SK-N-SH treated with all-trans-retinoic acid at 6 μM for 48 hours (cell line): ENCODE results near the gene VPS13D.
A peak's percentile ranks its signal among the peaks of the same experiment; 100 is the strongest.

Experiments used
- ATAC-seq: fragments of 200-7000 bp; cut with Tn5 transposase; 3 replicates; pipeline ENCODE4 v1.9.1; 2020; ENCODE audit warnings: mild to moderate bottlenecking, moderate library complexity
- ARNTL ChIP-seq: fragments of 450-650 bp; formaldehyde crosslinking; IDR thresholded peaks from 2 replicates; pipeline ENCODE4 v1.5.0; 2020; ENCODE audit warnings: low read depth, mild to moderate bottlenecking, moderate library complexity, borderline replicate concordance
- BACH2 ChIP-seq: fragments of 250-450 bp; sonication (Bioruptor Pico); IDR thresholded peaks from 2 replicates; pipeline ENCODE4 v1.9.0; 2021; ENCODE audit warnings: mild to moderate bottlenecking, borderline replicate concordance
- CSDC2 ChIP-seq: fragments of 250-450 bp; sonication (Bioruptor Pico); IDR thresholded peaks from 2 replicates; pipeline ENCODE4 v1.5.0; 2020; ENCODE audit warnings: mild to moderate bottlenecking, moderate library complexity
- ESRRG ChIP-seq: fragments of 250-450 bp; sonication (Bioruptor Pico); IDR thresholded peaks from 2 replicates; pipeline ENCODE4 v1.6.1; 2021; ENCODE audit warnings: mild to moderate bottlenecking
- GLIS3 ChIP-seq: fragments of 250-450 bp; sonication (Bioruptor Pico); IDR thresholded peaks from 2 replicates; pipeline ENCODE4 v1.5.0; 2020; ENCODE audit warnings: mild to moderate bottlenecking, moderate library complexity
- ISL1 ChIP-seq: fragments of 250-450 bp; sonication (Bioruptor Pico); IDR thresholded peaks from 2 replicates; pipeline ENCODE4 v2.1.2; 2022; ENCODE audit warnings: mild to moderate bottlenecking, moderate library complexity
- OSR1 ChIP-seq: fragments of 250-450 bp; sonication (Bioruptor Pico); IDR thresholded peaks from 2 replicates; pipeline ENCODE4 v1.8.0; 2022; ENCODE audit warnings: moderate library complexity, mild to moderate bottlenecking, inconsistent platforms
- PPARA ChIP-seq: fragments of 250-450 bp; sonication (Bioruptor Pico); IDR thresholded peaks from 2 replicates; pipeline ENCODE4 v1.5.0; 2020; ENCODE audit warnings: mild to moderate bottlenecking, borderline replicate concordance
- RARB ChIP-seq: fragments of 250-450 bp; sonication (Bioruptor Pico); IDR thresholded peaks from 2 replicates; pipeline ENCODE4 v1.8.0; 2021; ENCODE audit warnings: mild to moderate bottlenecking, moderate library complexity
- SNAI2 ChIP-seq: fragments of 250-450 bp; sonication (Bioruptor Pico); IDR thresholded peaks from 2 replicates; pipeline ENCODE4 v1.5.0; 2020; ENCODE audit warnings: mild to moderate bottlenecking, moderate library complexity
- TCF4 ChIP-seq: fragments of 250-450 bp; sonication (Bioruptor Pico); IDR thresholded peaks from 2 replicates; pipeline ENCODE4 v1.8.0; 2021; ENCODE audit warnings: mild to moderate bottlenecking, moderate library complexity, borderline replicate concordance
- TOX ChIP-seq: fragments of 250-450 bp; sonication (Bioruptor Pico); IDR thresholded peaks from 2 replicates; pipeline ENCODE4 v1.8.0; 2021; ENCODE audit warnings: mild to moderate bottlenecking, moderate library complexity, borderline replicate concordance
- ZC3H10 ChIP-seq: fragments of 250-450 bp; sonication (Bioruptor Pico); IDR thresholded peaks from 2 replicates; pipeline ENCODE4 v1.5.1; 2021; ENCODE audit warnings: mild to moderate bottlenecking, moderate library complexity
- ZFP3 ChIP-seq: fragments of 250-450 bp; sonication (Bioruptor Pico); IDR thresholded peaks from 2 replicates; pipeline ENCODE4 v1.5.0; 2020; ENCODE audit warnings: mild to moderate bottlenecking, moderate library complexity
- ZFP30 ChIP-seq: fragments of 450-650 bp; formaldehyde crosslinking; IDR thresholded peaks from 2 replicates; pipeline ENCODE4 v1.5.0; 2022; ENCODE audit warnings: mild to moderate bottlenecking, moderate library complexity
- ZNF565 ChIP-seq: fragments of 450-650 bp; formaldehyde crosslinking; conservative IDR thresholded peaks from 2 replicates; pipeline ENCODE4 v1.5.0; 2020; ENCODE audit warnings: low read depth, mild to moderate bottlenecking, moderate library complexity
- ZNF70 ChIP-seq: fragments of 450-650 bp; formaldehyde crosslinking; IDR thresholded peaks from 2 replicates; pipeline ENCODE4 v1.5.0; 2020; ENCODE audit warnings: mild to moderate bottlenecking, moderate library complexity
- ZNF8 ChIP-seq: fragments of 450-650 bp; formaldehyde crosslinking; IDR thresholded peaks from 2 replicates; pipeline ENCODE4 v1.5.0; 2020; ENCODE audit warnings: mild to moderate bottlenecking, moderate library complexity
- TF ChIP-seq, protein P1 (sequence below): fragments of 250-450 bp; sonication (Bioruptor Pico); IDR thresholded peaks from 2 replicates; pipeline ENCODE4 v1.5.1; 2020; ENCODE audit warnings: low read depth, mild to moderate bottlenecking, moderate library complexity
- TF ChIP-seq, protein P2 (sequence below): fragments of 250-450 bp; sonication (Bioruptor Pico); IDR thresholded peaks from 2 replicates; pipeline ENCODE4 v1.8.0; 2021; ENCODE audit warnings: low read depth, mild to moderate bottlenecking, moderate library complexity, borderline replicate concordance
- TF ChIP-seq, protein P3 (sequence below): fragments of 250-450 bp; sonication (Bioruptor Pico); IDR thresholded peaks from 2 replicates; pipeline ENCODE4 v1.5.1; 2021; ENCODE audit warnings: mild to moderate bottlenecking, moderate library complexity
- TF ChIP-seq, protein P4 (sequence below): fragments of 250-450 bp; sonication (Bioruptor Pico); IDR thresholded peaks from 2 replicates; pipeline ENCODE4 v1.8.0; 2020; ENCODE audit warnings: mild to moderate bottlenecking, moderate library complexity, borderline replicate concordance
- TF ChIP-seq, protein P5 (sequence below): fragments of 250-450 bp; sonication (Bioruptor Pico); IDR thresholded peaks from 2 replicates; pipeline ENCODE4 v1.5.0; 2020; ENCODE audit warnings: mild to moderate bottlenecking, moderate library complexity

The VPS13D gene

DNA sequence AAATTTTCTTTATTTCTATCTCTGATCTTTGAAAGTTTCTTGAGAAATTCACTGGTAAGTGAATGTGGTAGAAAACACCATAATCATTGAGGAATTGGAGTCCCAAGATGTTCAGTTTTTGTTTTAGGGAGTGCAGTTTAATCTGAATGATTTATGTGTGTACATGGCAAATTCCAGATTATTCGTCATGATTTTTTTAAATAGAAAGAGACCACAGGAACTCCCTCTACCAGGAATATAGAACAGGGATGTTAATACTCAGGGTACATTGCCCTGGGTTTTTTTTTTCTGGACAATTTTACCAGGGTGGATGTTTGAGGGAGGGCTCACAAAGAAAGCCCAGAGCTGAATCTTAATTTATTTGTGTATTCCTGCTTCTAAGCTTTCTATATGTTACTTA is 109.0 kb downstream of the VPS13D start (continued):
- no peak for TF ChIP-seq ZC3H10 (CRISPR knock-in tag)
- TF ChIP-seq GLIS3 = no peak
- TF ChIP-seq, protein P1, sequence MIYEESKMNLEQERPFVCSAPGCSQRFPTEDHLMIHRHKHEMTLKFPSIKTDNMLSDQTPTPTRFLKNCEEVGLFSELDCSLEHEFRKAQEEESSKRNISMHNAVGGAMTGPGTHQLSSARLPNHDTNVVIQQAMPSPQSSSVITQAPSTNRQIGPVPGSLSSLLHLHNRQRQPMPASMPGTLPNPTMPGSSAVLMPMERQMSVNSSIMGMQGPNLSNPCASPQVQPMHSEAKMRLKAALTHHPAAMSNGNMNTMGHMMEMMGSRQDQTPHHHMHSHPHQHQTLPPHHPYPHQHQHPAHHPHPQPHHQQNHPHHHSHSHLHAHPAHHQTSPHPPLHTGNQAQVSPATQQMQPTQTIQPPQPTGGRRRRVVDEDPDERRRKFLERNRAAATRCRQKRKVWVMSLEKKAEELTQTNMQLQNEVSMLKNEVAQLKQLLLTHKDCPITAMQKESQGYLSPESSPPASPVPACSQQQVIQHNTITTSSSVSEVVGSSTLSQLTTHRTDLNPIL (CRISPR knock-in tag) = no peak
- no peak for TF ChIP-seq TCF4 (CRISPR knock-in tag)
- no peak for TF ChIP-seq ARNTL (CRISPR knock-in tag)
- TF ChIP-seq, protein P2, sequence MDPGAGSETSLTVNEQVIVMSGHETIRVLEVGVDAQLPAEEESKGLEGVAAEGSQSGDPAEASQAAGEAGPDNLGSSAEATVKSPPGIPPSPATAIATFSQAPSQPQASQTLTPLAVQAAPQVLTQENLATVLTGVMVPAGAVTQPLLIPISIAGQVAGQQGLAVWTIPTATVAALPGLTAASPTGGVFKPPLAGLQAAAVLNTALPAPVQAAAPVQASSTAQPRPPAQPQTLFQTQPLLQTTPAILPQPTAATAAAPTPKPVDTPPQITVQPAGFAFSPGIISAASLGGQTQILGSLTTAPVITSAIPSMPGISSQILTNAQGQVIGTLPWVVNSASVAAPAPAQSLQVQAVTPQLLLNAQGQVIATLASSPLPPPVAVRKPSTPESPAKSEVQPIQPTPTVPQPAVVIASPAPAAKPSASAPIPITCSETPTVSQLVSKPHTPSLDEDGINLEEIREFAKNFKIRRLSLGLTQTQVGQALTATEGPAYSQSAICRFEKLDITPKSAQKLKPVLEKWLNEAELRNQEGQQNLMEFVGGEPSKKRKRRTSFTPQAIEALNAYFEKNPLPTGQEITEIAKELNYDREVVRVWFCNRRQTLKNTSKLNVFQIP = no peak
- no peak for TF ChIP-seq ZNF565
- TF ChIP-seq ZFP3 (CRISPR knock-in tag) = no peak
- TF ChIP-seq, protein P3, sequence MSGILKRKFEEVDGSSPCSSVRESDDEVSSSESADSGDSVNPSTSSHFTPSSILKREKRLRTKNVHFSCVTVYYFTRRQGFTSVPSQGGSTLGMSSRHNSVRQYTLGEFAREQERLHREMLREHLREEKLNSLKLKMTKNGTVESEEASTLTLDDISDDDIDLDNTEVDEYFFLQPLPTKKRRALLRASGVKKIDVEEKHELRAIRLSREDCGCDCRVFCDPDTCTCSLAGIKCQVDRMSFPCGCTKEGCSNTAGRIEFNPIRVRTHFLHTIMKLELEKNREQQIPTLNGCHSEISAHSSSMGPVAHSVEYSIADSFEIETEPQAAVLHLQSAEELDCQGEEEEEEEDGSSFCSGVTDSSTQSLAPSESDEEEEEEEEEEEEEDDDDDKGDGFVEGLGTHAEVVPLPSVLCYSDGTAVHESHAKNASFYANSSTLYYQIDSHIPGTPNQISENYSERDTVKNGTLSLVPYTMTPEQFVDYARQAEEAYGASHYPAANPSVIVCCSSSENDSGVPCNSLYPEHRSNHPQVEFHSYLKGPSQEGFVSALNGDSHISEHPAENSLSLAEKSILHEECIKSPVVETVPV (CRISPR knock-in tag) = no peak

DNA sequence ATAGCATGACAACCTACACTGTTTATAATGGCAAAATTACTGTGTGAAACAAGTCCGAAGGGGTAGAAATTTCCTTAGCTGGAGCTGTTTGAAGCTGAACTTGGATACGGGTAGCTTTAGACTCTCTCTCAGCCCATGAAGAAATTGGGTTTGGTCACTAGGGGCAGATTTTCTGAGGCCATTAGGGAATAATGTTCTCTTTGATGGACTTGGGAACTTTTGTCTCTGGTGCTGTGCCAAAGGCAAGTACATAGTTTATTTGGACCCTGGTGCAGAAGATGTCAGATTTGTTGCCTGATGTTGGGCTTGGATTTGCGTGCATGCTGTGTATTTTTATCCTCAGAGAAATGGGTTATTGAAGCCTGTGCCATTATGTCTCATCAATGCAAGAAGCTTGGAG is 109.6 kb downstream of the VPS13D start:
- ATAC-seq = no peak; the same call in 2 of the 3 replicates
- TF ChIP-seq ZNF565 (no peak), OSR1 (CRISPR knock-in tag) (no peak), ZC3H10 (CRISPR knock-in tag) (no peak)

DNA sequence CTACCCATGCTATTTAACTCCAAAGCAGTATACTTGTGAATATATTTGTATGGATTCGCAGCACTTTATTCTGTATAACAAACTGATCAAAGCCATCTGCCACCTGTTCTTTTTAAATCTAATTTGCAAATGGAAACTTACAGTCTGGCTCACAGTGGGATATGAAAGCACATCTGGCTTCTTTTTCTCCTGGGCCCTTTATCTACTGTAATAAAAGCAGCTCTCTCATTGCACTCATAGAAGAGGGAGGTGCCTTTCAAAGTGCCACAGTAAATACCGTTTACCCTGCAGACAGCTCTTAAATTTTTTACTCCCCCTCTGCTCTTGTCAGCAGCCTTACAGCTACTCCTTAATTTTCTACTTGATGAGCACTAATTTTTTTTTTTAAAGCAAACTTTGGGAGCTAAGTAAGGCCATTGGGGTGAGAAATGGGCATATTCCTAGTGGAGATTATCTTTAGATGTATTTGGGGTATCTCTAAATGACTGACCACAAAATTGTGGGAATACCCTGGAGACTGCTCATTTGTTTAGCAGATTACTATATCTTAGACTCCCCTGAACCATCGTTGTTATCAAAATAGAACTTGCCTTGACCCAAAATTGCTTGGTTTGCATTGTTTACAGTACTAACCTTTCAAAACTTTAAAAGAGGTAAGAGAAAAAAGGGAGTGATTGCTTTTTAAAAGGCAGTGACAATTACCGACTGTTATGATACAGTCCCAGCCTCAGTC is 110.1 kb downstream of the VPS13D start:
- TF ChIP-seq PPARA (CRISPR knock-in tag) (no peak), ZNF565 (no peak), TOX (CRISPR knock-in tag) (no peak), BACH2 (CRISPR knock-in tag) (no peak), ARNTL (CRISPR knock-in tag) (no peak), ZC3H10 (CRISPR knock-in tag) (no peak), RARB (CRISPR knock-in tag) (no peak), ZNF70 (no peak), ZFP30 (CRISPR knock-in tag) (no peak), ISL1 (CRISPR knock-in tag) (no peak), ESRRG (CRISPR knock-in tag) (no peak), OSR1 (CRISPR knock-in tag) (no peak), ZNF8 (CRISPR knock-in tag) (no peak), CSDC2 (CRISPR knock-in tag) (no peak), SNAI2 (CRISPR knock-in tag) (peak; percentile 93), TCF4 (CRISPR knock-in tag) (peak; percentile 81), GLIS3 (no peak), ZFP3 (CRISPR knock-in tag) (no peak)
- TF ChIP-seq, protein P2 = no peak
- TF ChIP-seq, protein P1 (CRISPR knock-in tag) = no peak
- TF ChIP-seq, protein P4, sequence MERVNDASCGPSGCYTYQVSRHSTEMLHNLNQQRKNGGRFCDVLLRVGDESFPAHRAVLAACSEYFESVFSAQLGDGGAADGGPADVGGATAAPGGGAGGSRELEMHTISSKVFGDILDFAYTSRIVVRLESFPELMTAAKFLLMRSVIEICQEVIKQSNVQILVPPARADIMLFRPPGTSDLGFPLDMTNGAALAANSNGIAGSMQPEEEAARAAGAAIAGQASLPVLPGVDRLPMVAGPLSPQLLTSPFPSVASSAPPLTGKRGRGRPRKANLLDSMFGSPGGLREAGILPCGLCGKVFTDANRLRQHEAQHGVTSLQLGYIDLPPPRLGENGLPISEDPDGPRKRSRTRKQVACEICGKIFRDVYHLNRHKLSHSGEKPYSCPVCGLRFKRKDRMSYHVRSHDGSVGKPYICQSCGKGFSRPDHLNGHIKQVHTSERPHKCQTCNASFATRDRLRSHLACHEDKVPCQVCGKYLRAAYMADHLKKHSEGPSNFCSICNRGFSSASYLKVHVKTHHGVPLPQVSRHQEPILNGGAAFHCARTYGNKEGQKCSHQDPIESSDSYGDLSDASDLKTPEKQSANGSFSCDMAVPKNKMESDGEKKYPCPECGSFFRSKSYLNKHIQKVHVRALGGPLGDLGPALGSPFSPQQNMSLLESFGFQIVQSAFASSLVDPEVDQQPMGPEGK = no peak
- TF ChIP-seq, protein P3 (CRISPR knock-in tag) = 0 out of 2 replicates have a peak, but pooled peaks have one; percentile 27
- TF ChIP-seq, protein P5, sequence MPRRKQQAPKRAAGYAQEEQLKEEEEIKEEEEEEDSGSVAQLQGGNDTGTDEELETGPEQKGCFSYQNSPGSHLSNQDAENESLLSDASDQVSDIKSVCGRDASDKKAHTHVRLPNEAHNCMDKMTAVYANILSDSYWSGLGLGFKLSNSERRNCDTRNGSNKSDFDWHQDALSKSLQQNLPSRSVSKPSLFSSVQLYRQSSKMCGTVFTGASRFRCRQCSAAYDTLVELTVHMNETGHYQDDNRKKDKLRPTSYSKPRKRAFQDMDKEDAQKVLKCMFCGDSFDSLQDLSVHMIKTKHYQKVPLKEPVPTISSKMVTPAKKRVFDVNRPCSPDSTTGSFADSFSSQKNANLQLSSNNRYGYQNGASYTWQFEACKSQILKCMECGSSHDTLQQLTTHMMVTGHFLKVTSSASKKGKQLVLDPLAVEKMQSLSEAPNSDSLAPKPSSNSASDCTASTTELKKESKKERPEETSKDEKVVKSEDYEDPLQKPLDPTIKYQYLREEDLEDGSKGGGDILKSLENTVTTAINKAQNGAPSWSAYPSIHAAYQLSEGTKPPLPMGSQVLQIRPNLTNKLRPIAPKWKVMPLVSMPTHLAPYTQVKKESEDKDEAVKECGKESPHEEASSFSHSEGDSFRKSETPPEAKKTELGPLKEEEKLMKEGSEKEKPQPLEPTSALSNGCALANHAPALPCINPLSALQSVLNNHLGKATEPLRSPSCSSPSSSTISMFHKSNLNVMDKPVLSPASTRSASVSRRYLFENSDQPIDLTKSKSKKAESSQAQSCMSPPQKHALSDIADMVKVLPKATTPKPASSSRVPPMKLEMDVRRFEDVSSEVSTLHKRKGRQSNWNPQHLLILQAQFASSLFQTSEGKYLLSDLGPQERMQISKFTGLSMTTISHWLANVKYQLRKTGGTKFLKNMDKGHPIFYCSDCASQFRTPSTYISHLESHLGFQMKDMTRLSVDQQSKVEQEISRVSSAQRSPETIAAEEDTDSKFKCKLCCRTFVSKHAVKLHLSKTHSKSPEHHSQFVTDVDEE (CRISPR knock-in tag) = peak; percentile 56; the same call in 1 of the 2 replicates
- ATAC-seq = peak; percentile 44; the same call in 1 of the 3 replicates
